Measurements from ENCODE around the gene UACA. TPM values are rescaled to one million over a fixed set of nuclear protein-coding genes. Genes with fewer than 3 reads are reported as not detected.

UACA gene
- total and polyA plus RNA-seq, 9 of the 15 experiments (the other 6 are each of a cell fraction or from before 2014, with no cell fraction given) = 0.06 to 0.33 (median 0.15) TPM; not detected in 5

DNA sequence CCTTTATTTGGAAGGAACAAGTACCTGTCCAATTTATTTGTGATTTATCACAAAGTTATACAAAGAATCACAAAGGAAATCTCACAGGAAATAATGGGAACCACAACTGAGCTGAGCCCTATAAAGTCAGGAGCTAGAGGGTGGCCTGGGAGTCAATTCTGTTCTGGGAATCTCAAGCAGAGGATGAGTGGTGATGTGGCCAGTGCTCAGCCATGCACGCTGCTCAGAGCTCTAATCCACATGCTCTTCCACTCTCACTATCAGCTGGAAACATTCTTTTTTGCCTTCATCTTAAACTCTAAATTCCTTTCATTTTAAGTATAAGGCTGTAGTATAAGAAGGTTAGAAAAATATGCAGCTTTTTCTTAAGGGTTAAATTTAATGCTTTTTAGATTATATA, 36.6 kb downstream of the UACA start:
- POLR2A ChIA-PET = no interaction called here
- no peak for ATAC-seq
- H3K79me2 ChIP-seq (ENCODE audit: control insufficient read depth, insufficient read depth, low read length) = no peaks in the 10 kb centered on the region
- intact Hi-C loops (cut with micrococcal nuclease) (loop anchor here (10.0 kb wide), 1 partner anchor 1252 kb away; no protein-coding TSS in a partner anchor), in situ Hi-C loops (cut with MboI) (no loop called here)
- H2AFZ ChIP-seq (ENCODE audit: low read depth, low read length) = no peak overlapping the region
- BruUV-seq (replicated peaks) = no TSS peak
- 0% methylated on average over 1 of the region's 1 CpG for WGBS (ENCODE audit: insufficient coverage, low coverage, missing lambda C conversion rate)
- no peak for DNase-seq (ENCODE audit: extremely low read depth in 1 of 4, low spot score in 3 of 4)
- TF ChIP-seq HNRNPLL (IDR thresholded peaks at IDR 0.05; ENCODE audit: low read depth, low read length, poor library complexity, severe bottlenecking) (no peak), PHF21A (IDR thresholded peaks at IDR 0.05; ENCODE audit: borderline replicate concordance, low read depth) (no peak), ZNF444 (CRISPR knock-in tag; IDR thresholded peaks at IDR 0.05) (no peak), PHB2 (IDR thresholded peaks at IDR 0.05; ENCODE audit: low read depth) (no peak), PTBP1 (IDR thresholded peaks at IDR 0.05; ENCODE audit: low read depth, low read length) (no peak), CBFB (CRISPR knock-in tag; IDR thresholded peaks at IDR 0.05) (no peak), PYGO2 (tag; IDR thresholded peaks at IDR 0.05) (no peak), CBFA2T3 (IDR thresholded peaks at IDR 0.05) (no peak), ZNF316 (IDR thresholded peaks at IDR 0.05) (no peak), RBM17 (IDR thresholded peaks at IDR 0.05; ENCODE audit: borderline replicate concordance, low read depth, low read length) (no peak), ZNF133 (CRISPR knock-in tag; IDR thresholded peaks at IDR 0.05) (no peak), ARID1B (IDR thresholded peaks at IDR 0.05) (no peak)
- TF ChIP-seq, protein P1, sequence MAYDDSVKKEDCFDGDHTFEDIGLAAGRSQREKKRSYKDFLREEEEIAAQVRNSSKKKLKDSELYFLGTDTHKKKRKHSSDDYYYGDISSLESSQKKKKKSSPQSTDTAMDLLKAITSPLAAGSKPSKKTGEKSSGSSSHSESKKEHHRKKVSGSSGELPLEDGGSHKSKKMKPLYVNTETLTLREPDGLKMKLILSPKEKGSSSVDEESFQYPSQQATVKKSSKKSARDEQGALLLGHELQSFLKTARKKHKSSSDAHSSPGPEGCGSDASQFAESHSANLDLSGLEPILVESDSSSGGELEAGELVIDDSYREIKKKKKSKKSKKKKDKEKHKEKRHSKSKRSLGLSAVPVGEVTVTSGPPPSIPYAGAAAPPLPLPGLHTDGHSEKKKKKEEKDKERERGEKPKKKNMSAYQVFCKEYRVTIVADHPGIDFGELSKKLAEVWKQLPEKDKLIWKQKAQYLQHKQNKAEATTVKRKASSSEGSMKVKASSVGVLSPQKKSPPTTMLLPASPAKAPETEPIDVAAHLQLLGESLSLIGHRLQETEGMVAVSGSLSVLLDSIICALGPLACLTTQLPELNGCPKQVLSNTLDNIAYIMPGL (CRISPR knock-in tag; IDR thresholded peaks at IDR 0.05) = no peak
- TF ChIP-seq, protein P2, sequence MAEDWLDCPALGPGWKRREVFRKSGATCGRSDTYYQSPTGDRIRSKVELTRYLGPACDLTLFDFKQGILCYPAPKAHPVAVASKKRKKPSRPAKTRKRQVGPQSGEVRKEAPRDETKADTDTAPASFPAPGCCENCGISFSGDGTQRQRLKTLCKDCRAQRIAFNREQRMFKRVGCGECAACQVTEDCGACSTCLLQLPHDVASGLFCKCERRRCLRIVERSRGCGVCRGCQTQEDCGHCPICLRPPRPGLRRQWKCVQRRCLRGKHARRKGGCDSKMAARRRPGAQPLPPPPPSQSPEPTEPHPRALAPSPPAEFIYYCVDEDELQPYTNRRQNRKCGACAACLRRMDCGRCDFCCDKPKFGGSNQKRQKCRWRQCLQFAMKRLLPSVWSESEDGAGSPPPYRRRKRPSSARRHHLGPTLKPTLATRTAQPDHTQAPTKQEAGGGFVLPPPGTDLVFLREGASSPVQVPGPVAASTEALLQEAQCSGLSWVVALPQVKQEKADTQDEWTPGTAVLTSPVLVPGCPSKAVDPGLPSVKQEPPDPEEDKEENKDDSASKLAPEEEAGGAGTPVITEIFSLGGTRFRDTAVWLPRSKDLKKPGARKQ (CRISPR knock-in tag; IDR thresholded peaks at IDR 0.05) = no peak
- TF ChIP-seq, protein P3, sequence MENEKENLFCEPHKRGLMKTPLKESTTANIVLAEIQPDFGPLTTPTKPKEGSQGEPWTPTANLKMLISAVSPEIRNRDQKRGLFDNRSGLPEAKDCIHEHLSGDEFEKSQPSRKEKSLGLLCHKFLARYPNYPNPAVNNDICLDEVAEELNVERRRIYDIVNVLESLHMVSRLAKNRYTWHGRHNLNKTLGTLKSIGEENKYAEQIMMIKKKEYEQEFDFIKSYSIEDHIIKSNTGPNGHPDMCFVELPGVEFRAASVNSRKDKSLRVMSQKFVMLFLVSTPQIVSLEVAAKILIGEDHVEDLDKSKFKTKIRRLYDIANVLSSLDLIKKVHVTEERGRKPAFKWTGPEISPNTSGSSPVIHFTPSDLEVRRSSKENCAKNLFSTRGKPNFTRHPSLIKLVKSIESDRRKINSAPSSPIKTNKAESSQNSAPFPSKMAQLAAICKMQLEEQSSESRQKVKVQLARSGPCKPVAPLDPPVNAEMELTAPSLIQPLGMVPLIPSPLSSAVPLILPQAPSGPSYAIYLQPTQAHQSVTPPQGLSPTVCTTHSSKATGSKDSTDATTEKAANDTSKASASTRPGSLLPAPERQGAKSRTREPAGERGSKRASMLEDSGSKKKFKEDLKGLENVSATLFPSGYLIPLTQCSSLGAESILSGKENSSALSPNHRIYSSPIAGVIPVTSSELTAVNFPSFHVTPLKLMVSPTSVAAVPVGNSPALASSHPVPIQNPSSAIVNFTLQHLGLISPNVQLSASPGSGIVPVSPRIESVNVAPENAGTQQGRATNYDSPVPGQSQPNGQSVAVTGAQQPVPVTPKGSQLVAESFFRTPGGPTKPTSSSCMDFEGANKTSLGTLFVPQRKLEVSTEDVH (IDR thresholded peaks at IDR 0.05; ENCODE audit: low read depth, partially characterized antibody) = no peak
- H3K4me1 ChIP-seq (replicated peaks in 1 of 2; ENCODE audit: control insufficient read depth in 2 of 2, insufficient read depth in 2 of 2, low read length in 2 of 2) = no peaks in the 10 kb centered on the region
- H3K9ac ChIP-seq (ENCODE audit: insufficient read depth in 1 of 2, low read depth in 2 of 2, low read length in 2 of 2) = no peak overlapping the region
- no peak overlapping the region for H3K27ac ChIP-seq (ENCODE audit: extremely low read depth, low read depth, low read length)
- H3K4me3 ChIP-seq = no peak overlapping the region
- H3K36me3 ChIP-seq (ENCODE audit: control insufficient read depth, insufficient read depth, low read length) = no peaks in the 10 kb centered on the region
- H3K4me2 ChIP-seq (ENCODE audit: insufficient read depth, low read length) = no peak overlapping the region
- H3K9me1 ChIP-seq (ENCODE audit: control insufficient read depth, insufficient read depth, low read length) = no peaks in the 10 kb centered on the region
- no peaks in the 10 kb centered on the region for H3K9me3 ChIP-seq (replicated peaks; ENCODE audit: control insufficient read depth, insufficient read depth, low read depth, low read length)
- FAIRE-seq = no peak
- no peaks in the 10 kb centered on the region for H3K27me3 ChIP-seq (ENCODE audit: control insufficient read depth in 2 of 2, insufficient read depth in 2 of 2, low read length in 2 of 2)
- CTCF ChIA-PET (ENCODE audit: low intra/inter-chr PET ratio) = no interaction called here
- no peaks in the 10 kb centered on the region for H4K20me1 ChIP-seq (replicated peaks; ENCODE audit: control insufficient read depth, insufficient read depth, low read length)

All from K562 (cell line).